A549 (cell line): ENCODE data around the gene CACNA1E. TPM values are rescaled to one million over a fixed set of nuclear protein-coding genes. Genes with fewer than 3 reads are reported as not detected.
"Not testable (repeated sequence)": the region's sequence is repeated elsewhere in the genome, so short reads cannot be mapped to it uniquely, and the experiment has no call there.

Source experiments
- ATAC-seq, 2 experiments: fragments of 200-7000 bp in 1 of 2; fragments of >200 bp in 1 of 2; cut with Nextera tagmentation in 1 of 2; cut with Tn5 transposase in 1 of 2; 3 replicates each; pipeline versions ENCODE4 v1.8.0 to v1.9.1; 2018 to 2020; ENCODE audit warnings: mild to moderate bottlenecking in 1 of 2, moderate library complexity in 1 of 2
- CTCF ChIA-PET: fragments of 300-600 bp; sonication (Branson Sonifier 250); formaldehyde crosslinking; extraction: SDS; loops from one replicate; lab custom pipeline; 2021; ENCODE audit warnings: antibody characterized with exemption, inconsistent platforms; lab: Yijun Ruan, JAX
- POLR2A ChIA-PET: fragments of 350-600 bp; formaldehyde crosslinking; extraction: SDS; loops from one replicate; lab custom pipeline; 2021; ENCODE audit warnings: antibody characterized with exemption, inconsistent platforms; lab: Yijun Ruan, JAX
- DNase-seq, 2 experiments: peaks; one replicate each; pipeline versions ENCODE4 v3.0.0 to v3.0.0-alpha.2; 2011 to 2016; ENCODE audit warnings: low read depth in 1 of 2, low spot score in 1 of 2
- FAIRE-seq: peaks from 2 replicates; lab custom pipeline; 2011; peaks lifted over from hg19 to GRCh38; lab: Jason Lieb, UNC
- H3K27ac ChIP-seq, 2 experiments: fragments of >200 bp; sonication (Bioruptor Twin); formaldehyde crosslinking; 3 replicates each; pipeline ENCODE4 v1.5.1; 2016 to 2017
- H3K4me1 ChIP-seq: fragments of >200 bp; sonication (Bioruptor Twin); formaldehyde crosslinking; 3 replicates; pipeline ENCODE4 v1.6.1; 2016
- H3K4me2 ChIP-seq: fragments of >200 bp; sonication (Bioruptor Twin); formaldehyde crosslinking; 3 replicates; pipeline ENCODE4 v1.6.1; 2016
- H3K4me3 ChIP-seq: fragments of >200 bp; sonication (Bioruptor Twin); formaldehyde crosslinking; 3 replicates; pipeline ENCODE4 v1.5.1; 2016
- H3K9me3 ChIP-seq: fragments of >200 bp; sonication (Bioruptor Twin); formaldehyde crosslinking; 3 replicates; pipeline ENCODE4 v1.6.1; 2016
- ATOH8 ChIP-seq: fragments of 250-450 bp; sonication (Bioruptor Pico); IDR thresholded peaks from 2 replicates; pipeline ENCODE4 v1.5.0; 2020; ENCODE audit warnings: low read depth, mild to moderate bottlenecking, moderate library complexity
- CBX8 ChIP-seq: fragments of 200-600 bp; sonication (generic); IDR thresholded peaks from 2 replicates; pipeline ENCODE4 v1.6.1; 2016
- CEBPB ChIP-seq, 2 experiments: fragments of >200 bp in 1 of 2; sonication (Bioruptor Twin) in 1 of 2; formaldehyde crosslinking in 1 of 2; IDR thresholded peaks; 2 replicates each; pipeline ENCODE4 v1.6.1; 2012 to 2016
- CHD2 ChIP-seq: fragments of 150-350 bp; IDR thresholded peaks from 2 replicates; pipeline ENCODE4 v1.6.1; 2014; ENCODE audit warnings: low read length; ENCODE audit not compliant: partially characterized antibody
- CHD4 ChIP-seq: fragments of 200-600 bp; sonication (generic); IDR thresholded peaks from 2 replicates; pipeline ENCODE4 v1.6.1; 2016; ENCODE audit warnings: antibody characterized with exemption, mild to moderate bottlenecking, borderline replicate concordance
- EHMT2 ChIP-seq: fragments of 200-600 bp; sonication (generic); IDR thresholded peaks from 2 replicates; pipeline ENCODE4 v1.6.1; 2016; ENCODE audit warnings: antibody characterized with exemption, low read depth, mild to moderate bottlenecking, moderate library complexity
- EP300 ChIP-seq, 2 experiments: fragments of >200 bp; sonication (Bioruptor Twin); formaldehyde crosslinking; IDR thresholded peaks; 2 replicates in 1 of 2; 3 replicates in 1 of 2; pipeline ENCODE4 v1.6.1; 2016 to 2017
- ESRRA ChIP-seq: fragments of 150-350 bp; IDR thresholded peaks from 2 replicates; pipeline ENCODE4 v1.6.1; 2014; ENCODE audit warnings: mild to moderate bottlenecking, low read length, borderline replicate concordance
- FOSL2 ChIP-seq, 2 experiments: fragments of 450-650 bp in 1 of 2; fragments of >200 bp in 1 of 2; sonication (Bioruptor Twin) in 1 of 2; formaldehyde crosslinking; IDR thresholded peaks; 2 replicates each; pipeline versions ENCODE4 v1.5.0 to v1.6.1; 2016 to 2020; ENCODE audit warnings: mild to moderate bottlenecking in 1 of 2, moderate library complexity in 1 of 2
- FOXS1 ChIP-seq: fragments of 250-450 bp; sonication (Bioruptor Pico); IDR thresholded peaks from 2 replicates; pipeline ENCODE4 v1.5.0; 2020; ENCODE audit warnings: mild to moderate bottlenecking, moderate library complexity
- HES2 ChIP-seq: fragments of >200 bp; sonication (Bioruptor Twin); formaldehyde crosslinking; IDR thresholded peaks from 2 replicates; pipeline ENCODE4 v1.6.1; 2016
- HEYL ChIP-seq: fragments of 250-450 bp; sonication (Bioruptor Pico); IDR thresholded peaks from 2 replicates; pipeline ENCODE4 v1.8.0; 2021; ENCODE audit warnings: mild to moderate bottlenecking, moderate library complexity
- HOXB13 ChIP-seq: fragments of 250-450 bp; sonication (Bioruptor Pico); IDR thresholded peaks from 2 replicates; pipeline ENCODE4 v1.5.0; 2020; ENCODE audit warnings: low read depth, mild to moderate bottlenecking, moderate library complexity
- HOXB5 ChIP-seq: fragments of 250-450 bp; sonication (Bioruptor Pico); IDR thresholded peaks from 2 replicates; pipeline ENCODE4 v1.5.0; 2020; ENCODE audit warnings: mild to moderate bottlenecking, moderate library complexity
- KDM1A ChIP-seq: fragments of 200-600 bp; sonication (generic); IDR thresholded peaks from 2 replicates; pipeline ENCODE4 v1.6.1; 2016; ENCODE audit warnings: low read depth, mild to moderate bottlenecking
- MAFK ChIP-seq: fragments of 450-650 bp; IDR thresholded peaks from 2 replicates; pipeline ENCODE4 v1.6.1; 2014; ENCODE audit not compliant: partially characterized antibody
- NFE2L2 ChIP-seq: fragments of 150-350 bp; conservative IDR thresholded peaks from 2 replicates; pipeline ENCODE4 v1.6.1; 2014; ENCODE audit warnings: low read length
- NPAS2 ChIP-seq: fragments of 250-450 bp; sonication (Bioruptor Pico); IDR thresholded peaks from 2 replicates; pipeline ENCODE4 v1.8.0; 2022; ENCODE audit warnings: mild to moderate bottlenecking, moderate library complexity, borderline replicate concordance
- NR3C1 ChIP-seq: fragments of >200 bp; sonication (Bioruptor Twin); formaldehyde crosslinking; IDR thresholded peaks from 3 replicates; pipeline ENCODE4 v1.6.1; 2017
- PHF8 ChIP-seq: fragments of 200-600 bp; sonication (generic); IDR thresholded peaks from 2 replicates; pipeline ENCODE4 v1.6.1; 2016; ENCODE audit warnings: low read depth, mild to moderate bottlenecking, antibody characterized with exemption, moderate library complexity, borderline replicate concordance
- POLR2A ChIP-seq: IDR thresholded peaks from 2 replicates; pipeline ENCODE4 v1.6.1; 2012; ENCODE audit warnings: mild to moderate bottlenecking, low read length
- RAD21 ChIP-seq, 2 experiments: fragments of >200 bp in 1 of 2; sonication (Bioruptor Twin) in 1 of 2; formaldehyde crosslinking in 1 of 2; IDR thresholded peaks in 1 of 2; conservative IDR thresholded peaks in 1 of 2; 2 replicates in 1 of 2; 3 replicates in 1 of 2; pipeline ENCODE4 v1.6.1; 2012 to 2018; ENCODE audit warnings: inconsistent platforms in 1 of 2
- RARB ChIP-seq: fragments of 250-450 bp; sonication (Bioruptor Pico); IDR thresholded peaks from 2 replicates; pipeline ENCODE4 v1.8.0; 2021; ENCODE audit warnings: mild to moderate bottlenecking, moderate library complexity
- RNF2 ChIP-seq: fragments of 200-600 bp; sonication (generic); IDR thresholded peaks from 2 replicates; pipeline ENCODE4 v1.6.1; 2016; ENCODE audit warnings: low read depth, mild to moderate bottlenecking, antibody characterized with exemption, moderate library complexity, borderline replicate concordance
- SREBF2 ChIP-seq: fragments of 450-650 bp; IDR thresholded peaks from 2 replicates; pipeline ENCODE4 v1.6.1; 2014; ENCODE audit warnings: mild to moderate bottlenecking, moderate library complexity
- TP53 ChIP-seq: fragments of 250-450 bp; sonication (Bioruptor Pico); IDR thresholded peaks from 2 replicates; pipeline ENCODE4 v1.5.0; 2021; ENCODE audit warnings: mild to moderate bottlenecking, moderate library complexity
- ZFP36 ChIP-seq: fragments of 450-650 bp; IDR thresholded peaks from 2 replicates; pipeline ENCODE4 v1.6.1; 2014; ENCODE audit warnings: borderline replicate concordance; ENCODE audit not compliant: partially characterized antibody
- ZNF302 ChIP-seq: fragments of 250-450 bp; sonication (Bioruptor Pico); IDR thresholded peaks from 2 replicates; pipeline ENCODE4 v1.9.0; 2021; ENCODE audit warnings: inconsistent platforms, mild to moderate bottlenecking, moderate library complexity
- WGBS: methylation state at CpG from one replicate; pipeline ENCODE4 v1.1.6; 2017; ENCODE audit errors: missing lambda C conversion rate; 5-methylcytosine and 5-hydroxymethylcytosine counted together
- polyA plus RNA-seq, 4 experiments: library from polyadenylated mRNA; depleted of rRNA in 3 of 4; stranded (reverse); fragments of >200 nt; fragmentation: RNase III in 1 of 4; extraction: RNeasy Plus Mini Kit Qiagen cat#74134 plus additional on column Dnase treatment in 1 of 4; gene quantifications; 2 replicates in 3 of 4; 3 replicates in 1 of 4; pipeline ENCODE4 v1.2.3, GENCODE V29; 2011 to 2017
- TF ChIP-seq, protein P1 (sequence below): IDR thresholded peaks from 2 replicates; pipeline ENCODE4 v1.6.1; 2012
- TF ChIP-seq, protein P2 (sequence below): fragments of >200 bp; sonication (Bioruptor Twin); formaldehyde crosslinking; IDR thresholded peaks from 3 replicates; pipeline ENCODE4 v1.5.1; 2016

CACNA1E gene
- polyA plus RNA-seq, 2 of the 4 experiments (the other 2 are of a cell fraction), result 0.01 TPM; not detected in 1

DNA sequence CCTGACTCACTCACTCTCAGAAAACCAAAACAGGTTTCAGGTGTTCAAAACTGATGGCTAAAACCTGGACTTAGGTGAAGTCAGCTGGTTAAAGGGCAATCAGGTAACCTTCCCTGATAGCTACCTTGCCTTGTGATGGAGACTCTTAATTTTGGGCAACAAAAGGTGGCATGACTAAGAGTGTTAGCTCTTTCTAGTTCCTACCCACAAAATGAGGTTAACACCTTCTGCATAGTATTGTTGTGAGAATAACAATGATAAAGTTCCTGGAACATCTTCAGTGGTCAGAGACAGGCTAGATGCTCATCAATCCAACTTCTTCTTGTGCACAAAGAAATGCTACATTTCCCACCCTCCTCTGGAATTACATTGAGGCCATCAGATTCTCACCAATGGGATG is 363.4 kb downstream of the CACNA1E start:
- no peak for FAIRE-seq
- ChIA-PET CTCF (no interaction called here), POLR2A (no interaction called here)
- Histone ChIP-seq H3K27ac (no peak overlapping the region), H3K4me2 (no peak overlapping the region), H3K9me3 (no peaks in the 10 kb centered on the region), H3K4me3 (no peak overlapping the region)
- no peak for ATAC-seq
- TF ChIP-seq HEYL, result no peak
- no peak for TF ChIP-seq CBX8
- no peak for TF ChIP-seq POLR2A
- no peak for TF ChIP-seq CHD2
- no peak for TF ChIP-seq FOXS1 (CRISPR knock-in tag)
- TF ChIP-seq RNF2, result no peak
- no peak for TF ChIP-seq ZNF302 (CRISPR knock-in tag)
- TF ChIP-seq, protein P1, sequence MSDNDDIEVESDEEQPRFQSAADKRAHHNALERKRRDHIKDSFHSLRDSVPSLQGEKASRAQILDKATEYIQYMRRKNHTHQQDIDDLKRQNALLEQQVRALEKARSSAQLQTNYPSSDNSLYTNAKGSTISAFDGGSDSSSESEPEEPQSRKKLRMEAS, result no peak
- no peak for TF ChIP-seq NFE2L2
- TF ChIP-seq, protein P2, sequence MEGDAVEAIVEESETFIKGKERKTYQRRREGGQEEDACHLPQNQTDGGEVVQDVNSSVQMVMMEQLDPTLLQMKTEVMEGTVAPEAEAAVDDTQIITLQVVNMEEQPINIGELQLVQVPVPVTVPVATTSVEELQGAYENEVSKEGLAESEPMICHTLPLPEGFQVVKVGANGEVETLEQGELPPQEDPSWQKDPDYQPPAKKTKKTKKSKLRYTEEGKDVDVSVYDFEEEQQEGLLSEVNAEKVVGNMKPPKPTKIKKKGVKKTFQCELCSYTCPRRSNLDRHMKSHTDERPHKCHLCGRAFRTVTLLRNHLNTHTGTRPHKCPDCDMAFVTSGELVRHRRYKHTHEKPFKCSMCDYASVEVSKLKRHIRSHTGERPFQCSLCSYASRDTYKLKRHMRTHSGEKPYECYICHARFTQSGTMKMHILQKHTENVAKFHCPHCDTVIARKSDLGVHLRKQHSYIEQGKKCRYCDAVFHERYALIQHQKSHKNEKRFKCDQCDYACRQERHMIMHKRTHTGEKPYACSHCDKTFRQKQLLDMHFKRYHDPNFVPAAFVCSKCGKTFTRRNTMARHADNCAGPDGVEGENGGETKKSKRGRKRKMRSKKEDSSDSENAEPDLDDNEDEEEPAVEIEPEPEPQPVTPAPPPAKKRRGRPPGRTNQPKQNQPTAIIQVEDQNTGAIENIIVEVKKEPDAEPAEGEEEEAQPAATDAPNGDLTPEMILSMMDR, result no peak
- no peak for TF ChIP-seq PHF8
- TF ChIP-seq ESRRA, result no peak
- TF ChIP-seq ZFP36, result no peak
- no peak for TF ChIP-seq SREBF2
- TF ChIP-seq, all 56 proteins: peak for 0
- H3K4me1 ChIP-seq, result no peaks in the 10 kb centered on the region
- no peak for DNase-seq

GRCh38 chr1:181849071-181849470 is 365.8 kb downstream of the CACNA1E start:
- FAIRE-seq, result no peak
- 4% methylated on average over 3 of the region's 4 CpGs for WGBS
- ATAC-seq, result no peak
- Histone ChIP-seq H3K9me3 (no peaks in the 10 kb centered on the region), H3K4me2 (no peak overlapping the region), H3K27ac (no peak overlapping the region), H3K4me1 (no peaks in the 10 kb centered on the region), H3K4me3 (no peak overlapping the region)
- no peak for DNase-seq
- ChIA-PET CTCF (no interaction called here), POLR2A (no interaction called here)
- TF ChIP-seq CHD4, result no peak
- TF ChIP-seq RARB (CRISPR knock-in tag), result no peak
- TF ChIP-seq FOSL2 (IDR thresholded peaks at IDR 0.05), result no peak
- no peak for TF ChIP-seq FOSL2 (CRISPR knock-in tag; IDR thresholded peaks at IDR 0.05)
- no peak for TF ChIP-seq NFE2L2
- no peak for TF ChIP-seq HOXB5 (CRISPR knock-in tag)
- TF ChIP-seq TP53 (CRISPR knock-in tag), result no peak
- no peak for TF ChIP-seq MAFK
- TF ChIP-seq KDM1A, result no peak
- TF ChIP-seq EP300 (IDR thresholded peaks at IDR 0.05), result no peak
- TF ChIP-seq PHF8, result no peak
- no peak for TF ChIP-seq EHMT2
- no peak for TF ChIP-seq ATOH8 (CRISPR knock-in tag)
- no peak for TF ChIP-seq CEBPB (IDR thresholded peaks at IDR 0.05)
- TF ChIP-seq NR3C1, result no peak
- no peak for TF ChIP-seq HES2
- TF ChIP-seq RNF2, result no peak
- no peak for TF ChIP-seq HOXB13 (CRISPR knock-in tag)
- no peak for TF ChIP-seq RAD21 (conservative IDR thresholded peaks at IDR 0.05 in 1 of 2, IDR thresholded peaks at IDR 0.05 in 1 of 2)
- no peak for TF ChIP-seq NPAS2 (CRISPR knock-in tag)

DNA sequence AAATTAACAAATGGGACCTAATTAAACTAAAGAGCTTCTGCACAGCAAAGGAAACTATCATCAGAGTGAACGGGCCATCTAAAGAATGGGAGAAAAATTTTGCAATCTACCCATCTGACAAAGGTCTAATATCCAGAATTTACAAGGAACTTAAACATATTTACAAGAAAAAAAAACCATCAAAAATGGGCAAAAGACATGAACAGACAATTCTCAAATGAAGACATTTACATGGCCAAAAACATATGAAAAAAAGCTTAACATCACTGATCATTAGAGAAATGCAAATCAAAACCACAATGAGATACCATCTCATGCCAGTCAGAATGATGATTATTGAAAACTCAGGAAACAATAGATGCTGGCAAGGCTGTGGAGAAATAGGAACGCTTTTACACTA is 370.9 kb downstream of the CACNA1E start:
- H3K9me3 ChIP-seq, POLR2A ChIA-PET, ATAC-seq, CTCF ChIA-PET, FAIRE-seq, H3K4me1 ChIP-seq, H3K27ac ChIP-seq, H3K4me3 ChIP-seq, H3K4me2 ChIP-seq, DNase-seq: not testable (repeated sequence)
- 1% methylated on average over 2 of the region's 2 CpGs for WGBS
